ENCODE results near the gene RPS24. TPM values are rescaled to one million over a fixed set of nuclear protein-coding genes. Genes with fewer than 3 reads are reported as not detected.

RPS24 gene
- total and polyA plus RNA-seq, 2 of the 8 experiments (the other 6 are each of a cell fraction or from before 2014, with no cell fraction given) = 2,128 to 3,943 TPM

- TF ChIP-seq CHD7 (IDR thresholded peaks at IDR 0.05; ENCODE audit: insufficient replicate concordance, low read length) = no peak
- TF ChIP-seq SAP30 (IDR thresholded peaks at IDR 0.05; ENCODE audit: insufficient read depth, insufficient replicate concordance, low read length) = no peak
- no peak for TF ChIP-seq RNF2 (IDR thresholded peaks at IDR 0.05; ENCODE audit: borderline replicate concordance, low read depth, low read length, missing control alignments, poor library complexity, severe bottlenecking)
- no peak for TF ChIP-seq RXRA (IDR thresholded peaks at IDR 0.05; ENCODE audit: insufficient read depth, low read depth, low read length)
- no peak for TF ChIP-seq MAFK (IDR thresholded peaks at IDR 0.05; ENCODE audit: low read depth, low read length)
- TF ChIP-seq NANOG (IDR thresholded peaks at IDR 0.05; ENCODE audit: insufficient read depth, low read depth, low read length, poor library complexity, severe bottlenecking) = no peak
- TF ChIP-seq KDM4A (IDR thresholded peaks at IDR 0.05; ENCODE audit: low read depth, low read length, severe bottlenecking) = no peak
- no peak for TF ChIP-seq PHF8 (conservative IDR thresholded peaks at IDR 0.05; ENCODE audit: low read depth, low read length)
- TF ChIP-seq TEAD4 (IDR thresholded peaks at IDR 0.05; ENCODE audit: low read depth, low read length) = no peak
- TF ChIP-seq ZNF274 (IDR thresholded peaks at IDR 0.05; ENCODE audit: borderline replicate concordance, extremely low read depth, low read length) = no peak
- TF ChIP-seq TCF12 (IDR thresholded peaks at IDR 0.05; ENCODE audit: low read depth, low read length) = no peak
Measured at GRCh38 chr10:78042752-78043104, 9.1 kb downstream of the RPS24 start (continued).
